ENCODE results near the gene KLHL33.

KLHL33 gene

DNA sequence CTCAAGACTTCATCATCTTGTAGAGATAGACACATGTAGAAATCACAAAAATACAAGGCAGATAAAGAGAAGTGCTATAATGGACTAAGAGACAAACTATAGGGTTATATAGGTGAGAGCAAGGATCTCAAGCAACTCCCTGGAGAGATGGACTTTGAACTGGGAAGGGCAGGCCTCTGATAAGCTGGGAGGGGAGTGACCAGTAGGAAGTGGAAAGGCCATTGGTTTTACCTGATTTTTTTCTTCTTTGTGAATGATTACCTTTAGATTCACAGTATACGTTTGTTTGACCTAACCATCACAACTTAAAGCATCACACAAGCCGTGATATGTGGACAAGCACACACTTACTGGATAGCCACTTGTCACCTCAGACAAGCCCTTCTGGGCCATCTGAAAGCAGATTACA is 17.5 kb downstream of the KLHL33 start:
- Histone ChIP-seq H3K4me1 (ENCODE audit: insufficient read depth, insufficient read length) (peaks cover 2% of the 10 kb centered on the region), H3K9me3 (ENCODE audit: insufficient read depth, low read length) (no peaks in the 10 kb centered on the region), H3K4me3 (ENCODE audit: insufficient read length, low read depth) (no peak overlapping the region), H3K9ac (ENCODE audit: insufficient read length, low read depth) (no peak overlapping the region), H3K36me3 (ENCODE audit: insufficient read depth, insufficient read length, low read length) (no peaks in the 10 kb centered on the region), H3K27me3 (ENCODE audit: insufficient read depth, insufficient read length) (peaks cover 5% of the 10 kb centered on the region)
- no peak for TF ChIP-seq ZNF274 (IDR thresholded peaks at IDR 0.05; ENCODE audit: low read depth, low read length)
- TF ChIP-seq YY1 (IDR thresholded peaks at IDR 0.05; ENCODE audit: insufficient read depth, insufficient read length): no peak
- TF ChIP-seq SUZ12 (IDR thresholded peaks at IDR 0.05; ENCODE audit: extremely low read depth, insufficient read depth, insufficient read length): no peak
- no peak for DNase-seq (ENCODE audit: low read depth, low spot score)

DNA sequence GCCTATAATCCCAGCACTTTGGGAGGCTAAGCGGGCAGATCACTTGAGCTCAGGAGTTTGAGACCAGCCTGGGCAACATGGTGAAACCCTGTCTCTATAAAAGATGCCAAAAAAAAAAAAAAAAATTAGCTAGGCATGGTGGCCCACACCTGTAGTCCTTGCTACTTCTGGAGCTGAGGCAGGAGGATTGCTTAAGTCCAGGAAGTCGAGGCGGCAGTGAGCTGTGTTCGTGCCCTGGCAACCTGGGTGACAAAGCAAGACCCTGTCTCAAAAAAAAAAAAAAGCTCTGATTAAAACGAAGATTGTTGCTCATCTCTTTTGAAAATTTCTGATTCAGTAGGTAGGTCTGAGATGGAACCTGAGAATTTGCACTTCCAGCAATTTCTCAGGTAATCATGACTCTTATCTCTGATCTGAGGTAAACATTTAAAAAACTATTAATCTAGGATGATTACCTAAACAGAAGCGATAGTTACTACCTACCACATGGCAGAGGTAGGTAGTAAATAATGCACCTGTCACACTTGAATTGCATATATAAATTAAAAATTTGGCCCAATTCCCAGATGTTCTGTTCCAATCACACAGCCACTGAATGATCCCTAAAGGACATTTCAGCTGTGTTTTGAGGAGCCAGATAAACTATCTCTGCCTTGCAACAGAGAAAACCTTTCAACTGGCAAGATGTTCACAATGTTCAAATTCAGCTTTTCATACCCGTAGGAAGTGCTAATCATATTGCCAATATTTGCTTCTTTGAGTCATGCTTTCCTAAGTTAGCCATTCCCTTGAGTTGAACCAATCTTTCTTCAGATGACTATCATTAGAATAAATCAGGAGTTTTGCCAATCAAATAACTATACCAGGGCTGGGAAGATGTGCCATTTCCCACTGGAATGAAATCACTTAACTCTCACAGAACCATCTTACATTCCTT is 18.4 kb downstream of the KLHL33 start:
- no peak for DNase-seq (ENCODE audit: low read depth, low spot score)
- no peak overlapping the region for H3K4me3 ChIP-seq (ENCODE audit: insufficient read length, low read depth)
- no peaks in the 10 kb centered on the region for H3K36me3 ChIP-seq (ENCODE audit: insufficient read depth, insufficient read length, low read length)
- peaks cover 5% of the 10 kb centered on the region for H3K27me3 ChIP-seq (ENCODE audit: insufficient read depth, insufficient read length)
- peaks cover 2% of the 10 kb centered on the region for H3K4me1 ChIP-seq (ENCODE audit: insufficient read depth, insufficient read length)
- H3K9ac ChIP-seq (ENCODE audit: insufficient read length, low read depth): no peak overlapping the region
- H3K9me3 ChIP-seq (ENCODE audit: insufficient read depth, low read length): no peaks in the 10 kb centered on the region
- no peak for TF ChIP-seq SUZ12 (IDR thresholded peaks at IDR 0.05; ENCODE audit: extremely low read depth, insufficient read depth, insufficient read length)

DNA sequence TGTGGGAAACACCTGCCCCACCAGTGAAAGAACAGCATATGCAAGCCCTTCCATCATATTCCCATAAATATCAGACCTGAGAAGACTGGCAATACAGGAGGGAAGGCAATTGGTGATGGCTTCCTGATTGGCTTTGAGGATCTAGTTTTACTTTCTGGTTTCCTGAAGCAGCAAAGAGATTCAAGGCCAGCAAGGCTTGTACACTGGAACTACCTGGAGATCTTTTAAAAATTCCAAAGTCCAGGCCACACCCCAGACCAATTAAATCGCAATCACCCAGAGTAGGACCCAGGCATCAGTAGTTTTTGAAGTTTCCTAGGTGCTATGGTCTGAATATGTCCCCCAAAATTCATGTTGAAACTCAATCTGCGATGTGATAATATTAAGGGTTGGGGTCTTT is 19.7 kb downstream of the KLHL33 start:
- Histone ChIP-seq H3K9ac (ENCODE audit: insufficient read length, low read depth) (no peak overlapping the region), H3K36me3 (ENCODE audit: insufficient read depth, insufficient read length, low read length) (no peaks in the 10 kb centered on the region), H3K4me1 (ENCODE audit: insufficient read depth, insufficient read length) (no peaks in the 10 kb centered on the region), H3K9me3 (ENCODE audit: insufficient read depth, low read length) (no peaks in the 10 kb centered on the region), H3K4me3 (ENCODE audit: insufficient read length, low read depth) (no peak overlapping the region), H3K27me3 (ENCODE audit: insufficient read depth, insufficient read length) (peaks cover 5% of the 10 kb centered on the region)
- TF ChIP-seq SUZ12 (IDR thresholded peaks at IDR 0.05; ENCODE audit: extremely low read depth, insufficient read depth, insufficient read length) (no peak), YY1 (IDR thresholded peaks at IDR 0.05; ENCODE audit: insufficient read depth, insufficient read length) (no peak), ZNF274 (IDR thresholded peaks at IDR 0.05; ENCODE audit: low read depth, low read length) (no peak)
- DNase-seq (ENCODE audit: low read depth, low spot score): no peak

DNA sequence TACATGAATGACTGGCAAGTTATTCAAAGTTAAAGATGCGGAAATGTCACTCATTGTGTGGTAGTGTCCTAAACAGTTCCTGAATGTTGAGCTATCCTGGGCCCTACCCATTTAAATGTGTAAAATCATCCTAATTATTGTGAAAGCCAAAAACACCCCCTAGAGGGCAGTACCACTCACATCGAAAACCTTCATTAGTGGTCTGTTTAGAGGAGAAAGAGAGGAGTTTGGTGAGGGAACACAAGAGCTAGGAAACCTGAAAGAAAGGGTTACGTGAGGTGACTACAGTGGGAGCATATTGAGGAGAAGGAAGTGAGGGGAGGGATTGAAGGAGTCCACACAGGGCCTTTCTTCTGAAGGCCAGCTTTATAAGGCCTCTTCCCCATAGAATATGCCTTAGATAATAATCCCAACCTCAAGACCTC is 20.2 kb downstream of the KLHL33 start:
- DNase-seq (ENCODE audit: low read depth, low spot score): no peak
- TF ChIP-seq YY1 (IDR thresholded peaks at IDR 0.05; ENCODE audit: insufficient read depth, insufficient read length) (no peak), ZNF274 (IDR thresholded peaks at IDR 0.05; ENCODE audit: low read depth, low read length) (no peak), SUZ12 (IDR thresholded peaks at IDR 0.05; ENCODE audit: extremely low read depth, insufficient read depth, insufficient read length) (no peak)
- H3K9me3 ChIP-seq (ENCODE audit: insufficient read depth, low read length): no peaks in the 10 kb centered on the region
- no peak overlapping the region for H3K4me3 ChIP-seq (ENCODE audit: insufficient read length, low read depth)
- peaks cover 5% of the 10 kb centered on the region for H3K27me3 ChIP-seq (ENCODE audit: insufficient read depth, insufficient read length)
- H3K9ac ChIP-seq (ENCODE audit: insufficient read length, low read depth): no peak overlapping the region
- no peaks in the 10 kb centered on the region for H3K4me1 ChIP-seq (ENCODE audit: insufficient read depth, insufficient read length)
- no peaks in the 10 kb centered on the region for H3K36me3 ChIP-seq (ENCODE audit: insufficient read depth, insufficient read length, low read length)

DNA sequence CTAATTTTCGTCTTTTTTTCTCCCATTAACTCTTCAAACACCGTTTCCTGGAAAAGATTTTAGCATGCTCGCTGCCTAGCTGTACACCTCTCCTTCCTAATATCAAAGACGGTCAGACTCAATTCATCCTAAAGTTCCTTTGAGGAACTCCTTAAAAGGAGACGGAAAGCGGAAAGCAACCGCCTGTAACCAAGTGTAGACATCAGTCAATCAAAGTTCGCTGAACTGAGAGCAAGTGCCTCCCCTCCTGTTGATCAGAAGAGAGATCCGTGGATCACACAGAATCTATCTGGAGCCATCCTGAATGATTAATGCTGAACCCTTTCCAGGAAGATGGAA is 22.3 kb downstream of the KLHL33 start:
- H3K4me1 ChIP-seq (ENCODE audit: insufficient read depth, insufficient read length): no peaks in the 10 kb centered on the region
- no peak for DNase-seq (ENCODE audit: low read depth, low spot score)

DNA sequence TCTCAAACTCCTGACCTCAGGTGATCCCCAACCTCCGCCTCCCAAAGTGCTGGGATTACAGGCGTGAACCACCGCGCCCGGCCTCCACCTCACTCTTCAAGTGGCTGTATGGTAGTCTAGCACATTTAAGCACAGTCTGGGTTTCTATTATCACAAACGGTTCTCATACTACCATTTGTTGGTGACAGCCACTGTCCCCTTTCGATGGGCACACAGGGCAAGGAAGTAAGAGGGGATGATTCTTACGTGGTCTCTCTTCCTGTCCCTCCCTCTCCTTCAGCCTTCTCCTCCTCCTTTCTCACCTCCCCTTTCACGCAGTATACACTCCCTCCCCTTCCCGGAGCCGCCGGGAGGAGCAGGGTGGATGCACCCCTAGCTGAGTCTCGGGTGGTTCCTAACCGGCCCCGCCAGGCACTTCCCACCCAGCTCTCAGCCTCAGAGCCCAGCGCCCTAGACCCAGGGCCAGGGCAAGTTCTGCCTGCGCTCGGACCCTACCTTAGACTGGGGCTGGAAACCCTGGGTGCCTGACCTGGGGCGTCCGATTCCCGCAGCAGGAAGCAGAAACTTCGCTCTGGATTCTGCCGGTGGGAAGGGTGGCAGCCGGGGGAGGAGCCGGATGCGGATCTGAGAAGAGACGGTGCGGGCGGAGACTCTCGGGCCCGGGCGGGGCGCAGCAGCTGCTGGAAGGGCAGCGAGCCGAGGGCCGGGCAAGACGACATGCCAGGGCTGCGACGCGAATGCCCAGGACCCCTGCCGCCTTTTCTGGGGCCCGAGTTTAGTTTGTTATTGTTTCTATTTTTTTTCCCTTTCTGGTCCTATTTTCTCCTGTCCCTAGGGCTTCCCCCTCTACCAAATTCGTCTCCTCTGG is 22.9 kb downstream of the KLHL33 start, which contains the start of gene TEP1:
TEP1 (minus strand) TSS at position 626 of the 868 bp plus-strand sequence. CDS start 5,062 bp downstream, outside the sequence.
- H3K9me3 ChIP-seq (ENCODE audit: insufficient read depth, low read length): no peaks in the 10 kb centered on the region
- H3K36me3 ChIP-seq (ENCODE audit: insufficient read depth, insufficient read length, low read length): peaks cover 3% of the 10 kb centered on the region
- no peaks in the 10 kb centered on the region for H3K4me1 ChIP-seq (ENCODE audit: insufficient read depth, insufficient read length)
- peak; percentile 46 for DNase-seq (ENCODE audit: low read depth, low spot score)
- H3K4me3 ChIP-seq (ENCODE audit: insufficient read length, low read depth): peak within 1 kb of the TSS; percentile 83
- peak within 1 kb of the TSS; percentile 81 for H3K9ac ChIP-seq (ENCODE audit: insufficient read length, low read depth)
- TF ChIP-seq YY1 (IDR thresholded peaks at IDR 0.05; ENCODE audit: insufficient read depth, insufficient read length): no peak
- peaks cover 5% of the 10 kb centered on the region for H3K27me3 ChIP-seq (ENCODE audit: insufficient read depth, insufficient read length)

More for the DNA sequence above, 22.3 kb downstream of the KLHL33 start:
- TF ChIP-seq ZNF274 (IDR thresholded peaks at IDR 0.05; ENCODE audit: low read depth, low read length): no peak
- TF ChIP-seq YY1 (IDR thresholded peaks at IDR 0.05; ENCODE audit: insufficient read depth, insufficient read length): no peak
- TF ChIP-seq SUZ12 (IDR thresholded peaks at IDR 0.05; ENCODE audit: extremely low read depth, insufficient read depth, insufficient read length): no peak
- H3K9ac ChIP-seq (ENCODE audit: insufficient read length, low read depth): peak overlapping the region; percentile 81
- H3K9me3 ChIP-seq (ENCODE audit: insufficient read depth, low read length): no peaks in the 10 kb centered on the region
- H3K4me3 ChIP-seq (ENCODE audit: insufficient read length, low read depth): peak overlapping the region; percentile 83
- H3K27me3 ChIP-seq (ENCODE audit: insufficient read depth, insufficient read length): peaks cover 5% of the 10 kb centered on the region
- no peaks in the 10 kb centered on the region for H3K36me3 ChIP-seq (ENCODE audit: insufficient read depth, insufficient read length, low read length)

DNA sequence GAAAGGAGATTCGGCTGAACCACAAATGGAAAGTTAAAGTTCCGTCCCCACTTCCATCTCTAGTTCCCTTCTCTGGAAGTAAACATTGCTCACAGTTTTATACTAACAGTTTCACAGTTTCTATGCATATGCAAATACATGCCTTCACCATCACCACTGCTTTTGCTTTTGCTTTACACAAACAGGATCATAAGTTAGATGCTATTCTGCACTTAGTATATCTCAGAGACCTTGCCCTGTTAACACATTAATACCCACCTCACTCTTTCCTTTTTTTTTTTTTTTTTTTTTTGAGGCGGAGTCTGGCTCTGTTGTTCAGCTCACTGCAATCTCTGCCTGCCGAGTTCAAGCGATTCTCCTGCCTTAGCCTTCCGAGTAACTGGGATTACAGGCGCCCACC is 23.6 kb downstream of the KLHL33 start:
- DNase-seq (ENCODE audit: low read depth, low spot score): no peak
- H3K4me1 ChIP-seq (ENCODE audit: insufficient read depth, insufficient read length): no peaks in the 10 kb centered on the region
- peaks cover 5% of the 10 kb centered on the region for H3K27me3 ChIP-seq (ENCODE audit: insufficient read depth, insufficient read length)
- TF ChIP-seq SUZ12 (IDR thresholded peaks at IDR 0.05; ENCODE audit: extremely low read depth, insufficient read depth, insufficient read length) (no peak), ZNF274 (IDR thresholded peaks at IDR 0.05; ENCODE audit: low read depth, low read length) (no peak), YY1 (IDR thresholded peaks at IDR 0.05; ENCODE audit: insufficient read depth, insufficient read length) (no peak)
- H3K9me3 ChIP-seq (ENCODE audit: insufficient read depth, low read length): no peaks in the 10 kb centered on the region
- peaks cover 10% of the 10 kb centered on the region for H3K36me3 ChIP-seq (ENCODE audit: insufficient read depth, insufficient read length, low read length)
- H3K9ac ChIP-seq (ENCODE audit: insufficient read length, low read depth): peak overlapping the region; percentile 81
- H3K4me3 ChIP-seq (ENCODE audit: insufficient read length, low read depth): peak overlapping the region; percentile 83
